PC-3 (cell line): Measurements from ENCODE around the gene PIK3R5. TPM values are rescaled to one million over a fixed set of nuclear protein-coding genes. Genes with fewer than 3 reads are reported as not detected.

Source experiments
- ATAC-seq: fragments of 200-7000 bp; cut with Tn5 transposase; 2 replicates; pipeline ENCODE4 v1.9.1; 2020; ENCODE audit warnings: mild to moderate bottlenecking, moderate library complexity
- BruUV-seq: library from RNA; stranded (reverse); fragments of 400-500 nt; replicated peaks from 2 replicates; lab custom pipeline; 2021; lab: Mats Ljungman, UMichigan
- CTCF ChIA-PET: fragments of 300-600 bp; sonication (Branson Sonifier 250); formaldehyde crosslinking; loops from one replicate; lab custom pipeline; 2022; ENCODE audit warnings: antibody characterized with exemption; lab: Charles Lee
- POLR2A ChIA-PET: fragments of 300-600 bp; sonication (Branson Sonifier 250); formaldehyde crosslinking; loops from one replicate; lab custom pipeline; 2022; ENCODE audit warnings: antibody characterized with exemption; ENCODE audit not compliant: unreplicated experiment; lab: Charles Lee
- DNase-seq: peaks from one replicate; pipeline ENCODE4 v3.0.0-alpha.2; 2015
- H2AFZ ChIP-seq: fragments of 300-600 bp; sonication (generic); 2 replicates; pipeline ENCODE4 v1.6.0; 2016; ENCODE audit warnings: antibody characterized with exemption, low read length
- H3F3A ChIP-seq: fragments of 300-600 bp; sonication (generic); one replicate; pipeline ENCODE4 v1.6.0; 2017; ENCODE audit warnings: antibody characterized with exemption, low read length, control low read depth, mild to moderate bottlenecking; ENCODE audit not compliant: unreplicated experiment
- H3K27ac ChIP-seq: fragments of 300-600 bp; sonication (generic); 2 replicates; pipeline ENCODE4 v1.5.1; 2016; ENCODE audit warnings: mild to moderate bottlenecking, low read length
- H3K27me3 ChIP-seq: fragments of 300-600 bp; sonication (generic); 2 replicates; pipeline ENCODE4 v1.6.1; 2016; ENCODE audit warnings: low read length, mixed read lengths
- H3K36me3 ChIP-seq: fragments of 300-600 bp; sonication (generic); 2 replicates; pipeline ENCODE4 v1.6.1; 2016; ENCODE audit warnings: low read depth, mixed run types, low read length, mixed read lengths
- H3K4me1 ChIP-seq: fragments of 300-600 bp; sonication (generic); 2 replicates; pipeline ENCODE4 v1.5.1; 2016; ENCODE audit warnings: low read length; ENCODE audit not compliant: insufficient read depth
- H3K4me2 ChIP-seq: fragments of 300-600 bp; sonication (generic); 2 replicates; pipeline ENCODE4 v1.6.0; 2016; ENCODE audit warnings: low read length
- H3K4me3 ChIP-seq: fragments of 300-600 bp; sonication (generic); 2 replicates; pipeline ENCODE4 v1.5.1; 2016; ENCODE audit warnings: mild to moderate bottlenecking, low read length, mixed read lengths
- H3K79me2 ChIP-seq: fragments of 300-600 bp; sonication (generic); 2 replicates; pipeline ENCODE4 v1.6.1; 2017; ENCODE audit warnings: low read length, mixed read lengths
- H3K9ac ChIP-seq: fragments of 300-600 bp; sonication (generic); 2 replicates; pipeline ENCODE4 v1.6.0; 2016; ENCODE audit warnings: mild to moderate bottlenecking, low read length
- H3K9me2 ChIP-seq: fragments of 300-600 bp; sonication (generic); replicated peaks from 2 replicates; pipeline ENCODE4 v1.6.1; 2016; ENCODE audit warnings: mixed run types, low read length, mixed read lengths
- H3K9me3 ChIP-seq: fragments of 300-600 bp; sonication (generic); 2 replicates; pipeline ENCODE4 v1.6.1; 2016; ENCODE audit warnings: low read length, mixed read lengths
- H4K20me1 ChIP-seq: fragments of 300-600 bp; sonication (generic); 2 replicates; pipeline ENCODE4 v1.6.1; 2016; ENCODE audit warnings: low read length, mixed read lengths
- EZH2 ChIP-seq: fragments of 300-600 bp; sonication (generic); IDR thresholded peaks from one replicate; pipeline ENCODE4 v1.6.1; 2017; ENCODE audit warnings: antibody characterized with exemption, mild to moderate bottlenecking, low read length; ENCODE audit not compliant: unreplicated experiment
- EZH2phosphoT487 ChIP-seq: fragments of 300-600 bp; sonication (generic); IDR thresholded peaks from 2 replicates; pipeline ENCODE4 v1.6.1; 2018; ENCODE audit warnings: mild to moderate bottlenecking, antibody characterized with exemption, low read length, borderline replicate concordance
- intact Hi-C: fragments of 100-400 bp; cut with micrococcal nuclease; formaldehyde crosslinking; loops from 2 replicates; pipeline ENCODE4 v1.9.0; 2023
- total RNA-seq: library from RNA; depleted of rRNA; stranded (reverse); fragments of >200 nt; gene quantifications from 2 replicates; pipeline ENCODE4 v1.2.3, GENCODE V29; 2014
- TF ChIP-seq, protein P1 (sequence below): fragments of 300-600 bp; sonication (generic); conservative IDR thresholded peaks from 2 replicates; pipeline ENCODE4 v1.5.1; 2017; ENCODE audit warnings: antibody characterized with exemption, low read depth, mild to moderate bottlenecking, low read length

Gene PIK3R5
- total RNA-seq, 1 experiment from 2014 or later = not detected

DNA sequence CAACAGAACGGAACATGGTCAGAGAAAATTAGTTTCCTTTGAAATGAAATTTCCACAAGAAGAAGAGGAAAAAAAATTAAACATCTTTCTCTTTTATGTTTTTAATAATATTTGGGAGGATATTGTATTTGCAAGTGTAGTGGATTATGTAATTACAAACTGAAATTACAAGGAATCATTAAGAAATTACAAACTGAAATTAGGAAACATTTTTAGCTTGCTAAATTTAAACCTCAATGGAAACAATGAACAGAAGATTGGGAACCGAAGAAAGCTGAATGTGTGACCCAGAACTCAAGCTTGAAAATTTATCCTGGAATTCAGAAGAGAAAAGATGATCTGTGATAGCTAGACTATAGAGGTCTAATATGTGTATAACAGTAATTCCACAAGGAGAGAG lies 4.4 kb upstream of the PIK3R5 start:
- Histone ChIP-seq H3F3A (no peaks in the 10 kb centered on the region), H3K9me3 (no peaks in the 10 kb centered on the region), H3K4me2 (no peak overlapping the region), H3K27me3 (no peaks in the 10 kb centered on the region), H4K20me1 (no peaks in the 10 kb centered on the region), H3K4me1 (no peaks in the 10 kb centered on the region), H3K9me2 (no peaks in the 10 kb centered on the region), H3K79me2 (no peaks in the 10 kb centered on the region), H3K36me3 (no peaks in the 10 kb centered on the region), H3K9ac (no peak overlapping the region), H3K27ac (no peak overlapping the region), H2AFZ (no peak overlapping the region), H3K4me3 (no peak overlapping the region)
- ChIA-PET POLR2A (no interaction called here), CTCF (no interaction called here)
- no TSS peak for BruUV-seq
- intact Hi-C loops = no loop called here
- TF ChIP-seq EZH2 = no peak
- no peak for TF ChIP-seq EZH2phosphoT487
- TF ChIP-seq, protein P1, sequence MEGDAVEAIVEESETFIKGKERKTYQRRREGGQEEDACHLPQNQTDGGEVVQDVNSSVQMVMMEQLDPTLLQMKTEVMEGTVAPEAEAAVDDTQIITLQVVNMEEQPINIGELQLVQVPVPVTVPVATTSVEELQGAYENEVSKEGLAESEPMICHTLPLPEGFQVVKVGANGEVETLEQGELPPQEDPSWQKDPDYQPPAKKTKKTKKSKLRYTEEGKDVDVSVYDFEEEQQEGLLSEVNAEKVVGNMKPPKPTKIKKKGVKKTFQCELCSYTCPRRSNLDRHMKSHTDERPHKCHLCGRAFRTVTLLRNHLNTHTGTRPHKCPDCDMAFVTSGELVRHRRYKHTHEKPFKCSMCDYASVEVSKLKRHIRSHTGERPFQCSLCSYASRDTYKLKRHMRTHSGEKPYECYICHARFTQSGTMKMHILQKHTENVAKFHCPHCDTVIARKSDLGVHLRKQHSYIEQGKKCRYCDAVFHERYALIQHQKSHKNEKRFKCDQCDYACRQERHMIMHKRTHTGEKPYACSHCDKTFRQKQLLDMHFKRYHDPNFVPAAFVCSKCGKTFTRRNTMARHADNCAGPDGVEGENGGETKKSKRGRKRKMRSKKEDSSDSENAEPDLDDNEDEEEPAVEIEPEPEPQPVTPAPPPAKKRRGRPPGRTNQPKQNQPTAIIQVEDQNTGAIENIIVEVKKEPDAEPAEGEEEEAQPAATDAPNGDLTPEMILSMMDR = no peak
- DNase-seq (no peak), ATAC-seq (no peak)

DNA sequence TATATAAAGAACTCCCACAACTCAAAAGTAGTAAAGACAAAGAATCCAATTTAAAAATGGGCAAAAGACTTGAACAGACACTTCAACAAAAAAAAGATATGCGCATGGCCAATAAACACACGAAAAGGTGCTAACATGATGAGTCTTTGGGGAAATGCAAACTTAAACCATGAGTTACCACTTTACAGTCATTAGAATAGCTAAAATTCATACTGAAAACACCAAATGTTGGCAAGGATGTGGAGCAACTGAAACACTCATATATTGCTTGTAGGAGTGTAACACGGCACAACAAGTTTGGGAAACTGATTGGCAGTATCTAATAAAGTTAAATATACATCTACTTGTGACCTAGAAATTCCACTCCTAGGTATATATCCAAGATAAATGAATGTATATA lies 3.0 kb upstream of the PIK3R5 start:
- Histone ChIP-seq H3K4me1 (no peaks in the 10 kb centered on the region), H3K79me2 (no peaks in the 10 kb centered on the region), H3K9ac (no peak overlapping the region), H3F3A (no peaks in the 10 kb centered on the region), H3K9me2 (no peaks in the 10 kb centered on the region), H3K36me3 (no peaks in the 10 kb centered on the region), H3K27ac (no peak overlapping the region), H3K27me3 (no peaks in the 10 kb centered on the region), H3K9me3 (no peaks in the 10 kb centered on the region), H4K20me1 (no peaks in the 10 kb centered on the region), H2AFZ (no peak overlapping the region), H3K4me3 (no peak overlapping the region), H3K4me2 (no peak overlapping the region)
- no TSS peak for BruUV-seq
- no peak for TF ChIP-seq EZH2
- TF ChIP-seq, protein P1 = no peak
- TF ChIP-seq EZH2phosphoT487 = no peak
- ATAC-seq (no peak), DNase-seq (no peak)
- ChIA-PET CTCF (no interaction called here), POLR2A (no interaction called here)
- intact Hi-C loops = no loop called here

DNA sequence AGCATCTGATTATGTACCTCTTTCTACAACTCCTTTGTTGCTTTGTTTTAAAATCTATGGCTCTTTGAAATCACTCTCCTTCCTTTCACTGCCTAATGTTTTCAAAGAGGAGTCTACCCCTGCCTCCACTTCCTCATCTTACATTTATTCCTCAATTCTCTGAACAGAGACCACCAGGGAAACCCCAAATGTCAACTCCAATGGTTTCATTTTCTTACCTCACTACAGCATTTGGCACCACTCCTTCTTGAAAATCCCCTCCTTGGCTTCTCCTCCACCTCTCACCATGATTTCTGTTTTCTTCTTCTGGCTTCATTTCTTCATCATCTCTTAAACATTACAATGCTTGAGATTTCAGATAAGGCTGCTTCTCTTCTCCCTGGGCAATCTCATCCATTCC lies 2.4 kb upstream of the PIK3R5 start:
- intact Hi-C loops = no loop called here
- ChIA-PET CTCF (no interaction called here), POLR2A (no interaction called here)
- no peaks in the 10 kb centered on the region for H4K20me1 ChIP-seq
- H3F3A ChIP-seq = no peaks in the 10 kb centered on the region
- DNase-seq (no peak), ATAC-seq (no peak)
- no peaks in the 10 kb centered on the region for H3K9me3 ChIP-seq
- H3K9ac ChIP-seq = no peak overlapping the region
- no peaks in the 10 kb centered on the region for H3K36me3 ChIP-seq
- no peak overlapping the region for H3K27ac ChIP-seq
- no peak overlapping the region for H3K4me3 ChIP-seq
- no peaks in the 10 kb centered on the region for H3K9me2 ChIP-seq
- no peak overlapping the region for H3K4me2 ChIP-seq
- H2AFZ ChIP-seq = no peak overlapping the region
- H3K27me3 ChIP-seq = no peaks in the 10 kb centered on the region
- no peaks in the 10 kb centered on the region for H3K4me1 ChIP-seq
- H3K79me2 ChIP-seq = no peaks in the 10 kb centered on the region
- TF ChIP-seq, protein P1 = no peak
- TF ChIP-seq EZH2phosphoT487 (no peak), EZH2 (no peak)
- no TSS peak for BruUV-seq
